HuH-7 (cell line): ENCODE measurements around the gene UACA.

ENCODE experiments used
- DNase-seq: peaks from one replicate; pipeline ENCODE4 v3.0.0; 2011; ENCODE audit warnings: low spot score

UACA gene

DNA sequence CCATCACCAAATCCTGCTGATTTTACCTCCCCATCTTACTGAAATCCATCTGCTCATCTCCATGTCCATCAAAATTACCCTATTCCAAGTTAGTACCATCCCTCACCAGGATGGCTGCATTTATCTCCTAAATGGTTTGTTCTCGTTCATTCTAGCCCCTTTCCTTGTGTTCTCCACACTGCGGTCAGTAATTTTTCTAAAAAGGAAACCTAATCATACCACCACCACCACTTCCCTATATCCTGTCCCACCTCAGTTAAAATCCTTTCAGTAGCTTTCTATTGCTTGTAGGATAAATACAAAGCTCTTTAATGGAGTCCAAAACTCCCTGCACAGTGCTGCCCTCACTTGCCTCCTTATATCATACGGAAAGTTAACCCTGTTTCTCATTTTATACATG, 51.1 kb downstream of the UACA start:
- no peak for DNase-seq

- DNase-seq = no peak
Measured at GRCh38 chr15:70710714-70711113, 52.6 kb downstream of the UACA start.

GRCh38 chr15:70708839-70709238, 54.5 kb downstream of the UACA start:
- no peak for DNase-seq

GRCh38 chr15:70707686-70708300, 55.6 kb downstream of the UACA start:
- no peak for DNase-seq

DNA sequence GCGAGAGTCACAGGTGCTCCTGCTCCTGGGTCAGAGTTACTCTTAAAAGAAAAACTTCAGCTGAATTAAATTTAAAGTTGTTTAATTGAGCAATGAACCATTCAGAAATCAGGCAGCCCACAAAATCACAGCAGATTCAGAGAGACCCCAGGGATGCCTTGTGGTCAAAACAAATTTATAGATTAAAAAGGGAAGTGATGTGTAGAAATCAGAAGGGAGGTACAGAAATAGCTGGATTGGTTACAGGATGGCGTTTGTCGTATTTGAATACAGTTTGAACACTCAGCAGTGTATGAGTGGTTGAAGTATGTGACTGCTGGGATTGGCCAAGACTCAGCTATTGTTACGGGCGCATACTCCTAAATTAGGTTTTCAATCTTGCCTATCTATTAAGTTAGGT, 58.6 kb downstream of the UACA start:
- DNase-seq = no peak

DNA sequence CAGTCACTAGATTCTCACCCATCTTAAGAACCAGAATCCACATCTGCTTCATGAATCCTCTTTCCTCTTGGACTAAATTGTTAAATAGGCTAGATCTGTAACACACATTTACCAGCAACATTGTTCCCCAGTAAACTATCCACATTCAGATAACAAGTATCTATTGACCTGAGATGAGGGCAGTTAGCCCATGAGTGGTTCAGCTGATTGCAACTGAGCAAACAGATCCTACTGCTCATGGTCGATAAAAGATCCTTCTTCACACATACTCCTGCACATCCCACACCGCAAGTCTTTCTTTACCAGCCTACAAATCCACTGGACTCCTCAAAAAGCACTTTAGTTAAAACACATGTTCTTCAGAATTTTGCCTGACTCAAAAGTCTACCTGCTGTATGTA, 59.2 kb downstream of the UACA start:
- DNase-seq = no peak

DNA sequence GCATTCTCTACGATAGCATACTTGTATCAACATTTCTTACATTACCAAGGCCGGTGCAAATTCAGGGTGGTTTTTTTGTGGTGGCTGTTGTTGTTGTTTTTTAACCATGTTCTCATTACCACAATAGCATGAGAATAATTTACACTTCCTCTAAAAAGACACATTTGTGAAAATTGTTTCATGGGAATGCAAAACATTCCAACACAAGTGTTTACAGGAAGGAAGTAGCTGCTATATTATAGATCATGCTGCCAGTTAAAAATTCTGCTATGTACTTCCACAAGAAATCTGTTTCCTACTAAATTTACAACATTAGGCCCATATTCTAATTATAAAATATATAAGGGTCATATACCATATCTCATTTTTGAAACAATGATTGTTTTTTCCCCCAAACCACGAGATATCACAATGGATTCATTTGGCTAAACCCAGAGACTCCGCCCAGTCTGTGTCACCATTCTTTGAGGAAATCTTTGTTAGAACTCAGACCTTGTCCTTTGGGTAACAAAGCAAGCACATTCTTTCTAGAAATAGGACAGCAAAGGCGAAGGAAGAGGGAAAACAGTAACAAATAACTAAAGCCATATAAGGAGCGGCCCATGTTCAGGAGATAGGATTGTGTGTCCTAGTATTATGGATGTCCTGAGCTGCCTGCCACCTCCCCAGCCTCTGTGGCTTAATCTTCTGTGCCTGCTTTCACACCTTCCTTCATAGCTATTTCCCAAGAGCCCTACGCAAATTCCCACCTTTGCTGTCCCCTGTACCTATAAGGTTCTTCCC, 60.1 kb downstream of the UACA start:
- no peak for DNase-seq

DNA sequence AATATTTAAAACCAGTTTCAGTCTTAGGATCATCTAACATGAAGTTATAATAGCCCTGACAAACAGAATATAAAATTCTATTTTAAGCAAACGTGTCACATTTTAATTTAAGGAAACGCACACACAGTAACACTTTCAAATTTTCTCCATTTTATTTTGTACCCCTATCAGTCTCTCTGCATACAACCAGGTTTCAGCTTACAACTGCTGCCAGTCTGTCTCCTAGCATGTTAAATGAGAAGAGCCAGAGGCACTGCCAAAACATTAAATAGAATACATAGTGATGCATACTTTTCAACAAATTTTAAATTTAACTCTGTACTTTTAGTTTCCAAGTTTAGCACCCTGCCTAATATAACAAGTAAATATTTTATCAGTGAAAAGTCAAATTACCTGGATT, 60.8 kb downstream of the UACA start:
- DNase-seq = no peak

DNA sequence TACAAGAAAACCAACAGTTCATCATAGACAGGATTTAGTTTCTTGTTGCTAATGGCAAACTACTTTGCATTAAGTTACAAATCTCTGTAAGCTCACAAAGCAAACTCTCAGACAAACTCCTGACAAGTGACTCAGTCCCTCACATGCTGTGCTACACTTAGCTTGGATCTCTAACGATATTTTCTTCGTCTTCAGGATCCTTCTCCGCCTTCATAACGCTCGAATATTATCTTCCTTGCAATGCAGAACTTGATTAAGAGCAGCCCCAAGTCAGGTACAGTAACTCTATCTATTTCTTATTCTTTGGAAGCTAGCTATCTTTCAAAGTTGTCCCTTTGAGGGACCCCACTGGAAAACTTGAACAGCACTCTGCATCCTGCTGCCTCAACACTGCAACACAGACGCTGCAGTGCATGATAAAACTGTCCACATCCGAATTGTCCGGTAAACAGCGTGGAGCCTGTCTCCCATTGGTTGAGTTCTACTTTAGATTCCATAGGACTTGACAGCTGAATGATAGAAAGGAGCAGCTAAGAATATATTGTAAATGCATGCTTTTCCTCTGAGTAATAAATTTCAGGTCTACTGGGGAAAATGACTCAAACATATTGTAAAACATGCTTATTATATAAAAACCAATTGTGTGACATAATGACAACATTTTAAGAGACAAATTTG, 61.3 kb downstream of the UACA start:
- no peak for DNase-seq

GRCh38 chr15:70701171-70701570, 62.2 kb downstream of the UACA start:
- no peak for DNase-seq

DNA sequence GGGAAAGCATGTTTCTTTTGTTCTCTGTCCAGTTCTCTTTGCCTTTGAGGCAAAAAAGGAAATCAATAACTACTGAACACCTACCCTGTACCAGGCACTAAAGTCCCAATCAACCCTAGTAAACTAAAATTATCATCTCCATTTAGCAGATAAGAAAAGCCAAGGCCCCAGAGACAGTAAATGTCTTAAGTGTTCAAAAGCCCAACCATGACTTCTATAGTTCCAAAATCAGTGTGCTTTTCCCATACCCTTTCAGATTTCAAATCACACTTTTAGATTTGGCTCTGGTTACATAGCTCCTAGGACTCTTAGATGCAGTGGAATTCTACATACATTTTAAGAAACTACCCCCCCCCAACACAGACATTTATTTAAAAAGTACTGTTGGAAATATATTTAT, 63.5 kb downstream of the UACA start:
- DNase-seq = no peak

DNA sequence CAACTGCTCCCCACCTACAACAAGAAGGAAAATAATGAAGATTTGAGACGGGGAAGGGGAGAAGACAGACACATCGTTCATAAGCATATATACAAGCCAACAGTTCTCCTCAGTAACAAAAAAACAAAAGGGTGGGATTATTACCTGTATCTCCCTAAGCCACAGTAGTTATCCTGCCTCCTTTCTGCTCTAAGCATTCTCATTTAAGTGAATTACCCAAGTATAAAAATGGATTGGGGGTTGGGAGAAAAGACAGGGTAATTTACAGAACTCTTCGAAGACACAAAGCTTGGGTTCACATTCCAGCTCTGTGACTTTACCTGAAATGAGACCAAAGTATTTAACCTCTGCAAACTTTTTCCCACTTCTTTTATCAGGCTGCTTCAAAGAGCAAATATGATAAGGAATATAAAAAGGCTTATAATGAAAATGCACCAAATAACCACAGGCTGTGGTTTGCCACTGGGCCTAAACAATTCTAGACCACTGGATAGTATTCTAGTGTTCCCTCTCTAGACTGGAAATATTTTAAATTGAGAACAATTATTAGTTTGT, 64.4 kb downstream of the UACA start:
- DNase-seq = no peak

GRCh38 chr15:70698426-70698825, 64.9 kb downstream of the UACA start:
- no peak for DNase-seq

- no peak for DNase-seq
Measured at GRCh38 chr15:70690491-70691276, 72.7 kb downstream of the UACA start.

DNA sequence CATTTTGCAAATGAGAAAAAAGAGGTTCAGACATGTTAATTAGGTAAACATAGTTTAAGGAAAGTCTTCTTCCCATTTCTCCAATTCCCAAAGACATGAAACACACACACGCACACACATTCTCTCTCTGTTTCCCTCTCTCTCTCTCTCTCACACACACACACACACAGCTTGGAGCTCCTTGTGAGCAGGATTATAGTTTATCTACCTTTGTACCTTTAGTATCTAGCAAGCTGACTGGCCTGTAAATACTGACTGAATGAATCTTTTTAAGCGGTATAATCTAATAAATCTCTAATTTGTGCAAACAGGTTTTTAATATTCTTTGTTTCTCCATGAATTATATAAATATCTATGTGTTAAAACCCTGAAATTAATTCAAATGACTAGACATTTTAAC, 73.3 kb downstream of the UACA start:
- no peak for DNase-seq

- DNase-seq = no peak
Measured at GRCh38 chr15:70687482-70687881, 75.9 kb downstream of the UACA start.

DNA sequence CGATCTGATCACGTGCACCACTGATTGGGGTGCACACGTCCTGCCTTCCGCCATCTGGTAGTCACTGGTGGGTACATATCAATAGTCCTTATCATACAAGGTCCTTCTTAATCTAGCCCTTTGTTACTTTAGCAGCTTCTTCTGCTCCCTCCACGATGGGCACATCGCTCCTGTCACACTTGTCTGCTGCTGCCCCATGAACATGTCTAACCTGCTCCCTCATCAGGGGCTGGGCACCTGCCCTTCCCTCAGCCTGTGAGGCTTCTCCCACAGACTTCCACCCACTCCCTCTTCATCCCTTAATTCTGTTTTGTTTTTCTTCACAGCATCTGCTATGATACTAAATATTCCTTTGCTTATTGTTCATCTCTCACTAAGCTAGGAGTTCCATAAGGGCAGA, 82.5 kb downstream of the UACA start:
- no peak for DNase-seq

DNA sequence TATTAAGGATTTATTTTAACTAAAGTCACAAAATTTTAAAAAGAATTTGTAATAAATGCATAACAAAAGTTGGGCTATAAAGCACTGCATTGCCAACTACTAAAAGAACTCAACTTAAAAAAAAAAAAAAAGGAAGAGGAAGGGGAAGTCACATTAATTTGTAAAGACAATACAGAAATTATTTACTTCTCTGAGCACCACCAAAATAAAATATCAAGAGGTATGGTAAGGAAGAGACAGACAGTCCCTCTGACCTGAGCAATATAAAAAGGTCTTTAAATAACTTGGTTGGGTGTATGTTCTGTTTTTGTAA, 83.5 kb downstream of the UACA start:
- DNase-seq = no peak

GRCh38 chr15:70672081-70672480, 91.3 kb downstream of the UACA start:
- no peak for DNase-seq

DNA sequence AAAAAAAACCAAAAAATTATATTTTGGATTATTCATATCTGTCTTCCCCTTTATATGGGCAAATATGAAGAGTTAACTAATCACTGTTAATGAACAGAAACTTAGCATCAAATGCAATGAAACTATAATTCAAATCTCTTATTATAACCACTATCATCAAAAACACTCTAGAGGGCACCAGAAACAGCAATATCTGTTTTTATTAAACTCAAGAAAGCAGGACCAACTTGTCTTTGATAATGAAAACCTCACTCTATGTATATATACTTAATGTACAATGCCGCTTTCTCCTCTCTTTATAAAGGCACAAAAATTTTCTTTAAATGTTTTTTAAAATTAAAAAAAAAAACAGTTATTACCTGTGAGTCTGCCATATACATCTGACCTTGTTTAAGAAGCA, 92.7 kb downstream of the UACA start:
- no peak for DNase-seq

DNA sequence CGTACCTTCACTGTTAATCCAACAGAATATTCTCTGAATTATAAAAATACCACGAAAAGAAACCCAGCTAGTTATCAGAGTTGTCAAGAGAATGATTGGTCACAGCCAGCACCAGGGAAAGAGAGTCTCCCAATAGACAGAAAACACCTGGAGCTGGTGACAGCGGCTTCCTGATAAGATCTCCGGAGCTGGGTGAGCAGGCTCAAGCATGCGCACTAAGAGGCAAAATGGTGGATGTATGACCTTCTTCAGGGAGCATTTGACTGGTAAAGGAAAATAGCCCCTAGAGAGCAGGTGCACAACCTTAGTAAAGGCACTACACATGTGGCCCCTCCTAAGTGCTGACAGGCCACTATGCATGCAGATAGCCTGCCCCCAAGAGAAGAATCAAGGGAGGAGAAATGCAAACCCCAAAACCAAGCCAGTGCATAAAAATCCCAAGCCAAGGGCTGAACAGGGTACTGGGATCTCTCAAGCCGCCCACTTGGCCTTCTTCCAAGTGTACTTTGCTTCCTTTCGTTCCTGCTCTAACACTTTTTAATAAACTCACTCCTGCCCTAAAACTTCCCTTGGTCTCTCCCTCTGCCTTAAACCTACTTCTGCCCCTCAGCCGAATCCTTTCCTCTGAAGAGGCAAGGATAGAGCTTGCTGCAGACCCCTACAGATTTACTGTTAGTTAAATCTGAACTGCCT, 93.2 kb downstream of the UACA start:
- no peak for DNase-seq
